Upper lobe of left lung (tissue), 4 donors: ENCODE results near the gene BORCS5.
A peak's percentile ranks its signal among the peaks of the same experiment; 100 is the strongest.

Experiments
- CTCF ChIP-seq, 6 experiments: fragments of 450-650 bp in 4 of 6; fragments of 200-600 bp in 2 of 6; sonication (generic) in 2 of 6; IDR thresholded peaks; one replicate each; pipeline ENCODE4 v1.5.1; 2016 to 2019; ENCODE audit warnings: antibody characterized with exemption in 6 of 6
- POLR2AphosphoS5 ChIP-seq, 2 donors: sonication (generic); formaldehyde crosslinking; IDR thresholded peaks; one replicate each; pipeline ENCODE4 v1.5.1; 2017; ENCODE audit warnings: antibody characterized with exemption in 2 of 2

- TF ChIP-seq CTCF (IDR thresholded peaks at IDR 0.05), result no peak
- TF ChIP-seq POLR2AphosphoS5 (IDR thresholded peaks at IDR 0.05), result peak; percentile 78
These were observed 92.7 kb downstream of the BORCS5 start for GRCh38 chr12:12449533-12450025.
